ENCODE data around the gene CACNA2D3. TPM values are rescaled to one million over a fixed set of nuclear protein-coding genes. Genes with fewer than 3 reads are reported as not detected.

CACNA2D3 gene
- total RNA-seq, 1 donor from 2014 or later: 0.29 TPM

- no peaks in the 10 kb centered on the region for H3K36me3 Mint-ChIP-seq (ENCODE audit: insufficient read depth)
- no peak overlapping the region for H3K27ac Mint-ChIP-seq
- H3K27me3 Mint-ChIP-seq: peaks cover 15% of the 10 kb centered on the region
- H3K4me3 Mint-ChIP-seq (ENCODE audit: low read depth): no peak overlapping the region
- no peak for DNase-seq (ENCODE audit: low spot score, unreplicated experiment)
- no peaks in the 10 kb centered on the region for H3K9me3 Mint-ChIP-seq (ENCODE audit: low read depth)
- H3K4me1 Mint-ChIP-seq (ENCODE audit: low read depth): no peaks in the 10 kb centered on the region
- no peak for TF ChIP-seq CTCF (IDR thresholded peaks at IDR 0.05; ENCODE audit: unreplicated experiment)
Measured at GRCh38 chr3:54654776-54655175, 532.4 kb downstream of the CACNA2D3 start.

GRCh38 chr3:54659347-54659746, 537.0 kb downstream of the CACNA2D3 start:
- Mint-ChIP-seq H3K4me1 (ENCODE audit: low read depth) (no peaks in the 10 kb centered on the region), H3K9me3 (ENCODE audit: low read depth) (no peaks in the 10 kb centered on the region), H3K36me3 (ENCODE audit: insufficient read depth) (no peaks in the 10 kb centered on the region), H3K27me3 (peaks cover 4% of the 10 kb centered on the region), H3K27ac (no peak overlapping the region), H3K4me3 (ENCODE audit: low read depth) (no peak overlapping the region)
- no peak for TF ChIP-seq CTCF (IDR thresholded peaks at IDR 0.05; ENCODE audit: unreplicated experiment)
- no peak for DNase-seq (ENCODE audit: low spot score, unreplicated experiment)

GRCh38 chr3:54660714-54661132, 538.4 kb downstream of the CACNA2D3 start:
- H3K4me1 Mint-ChIP-seq (ENCODE audit: low read depth): no peaks in the 10 kb centered on the region
- DNase-seq (ENCODE audit: low spot score, unreplicated experiment): no peak
- peaks cover 4% of the 10 kb centered on the region for H3K27me3 Mint-ChIP-seq
- no peaks in the 10 kb centered on the region for H3K9me3 Mint-ChIP-seq (ENCODE audit: low read depth)
- H3K36me3 Mint-ChIP-seq (ENCODE audit: insufficient read depth): no peaks in the 10 kb centered on the region
- no peak overlapping the region for H3K4me3 Mint-ChIP-seq (ENCODE audit: low read depth)
- TF ChIP-seq CTCF (IDR thresholded peaks at IDR 0.05; ENCODE audit: unreplicated experiment): no peak
- no peak overlapping the region for H3K27ac Mint-ChIP-seq

GRCh38 chr3:54661151-54661550, 538.8 kb downstream of the CACNA2D3 start:
- no peak for DNase-seq (ENCODE audit: low spot score, unreplicated experiment)
- Mint-ChIP-seq H3K27ac (no peak overlapping the region), H3K27me3 (peaks cover 4% of the 10 kb centered on the region), H3K4me1 (ENCODE audit: low read depth) (no peaks in the 10 kb centered on the region), H3K36me3 (ENCODE audit: insufficient read depth) (no peaks in the 10 kb centered on the region), H3K9me3 (ENCODE audit: low read depth) (no peaks in the 10 kb centered on the region), H3K4me3 (ENCODE audit: low read depth) (no peak overlapping the region)
- TF ChIP-seq CTCF (IDR thresholded peaks at IDR 0.05; ENCODE audit: unreplicated experiment): no peak

DNA sequence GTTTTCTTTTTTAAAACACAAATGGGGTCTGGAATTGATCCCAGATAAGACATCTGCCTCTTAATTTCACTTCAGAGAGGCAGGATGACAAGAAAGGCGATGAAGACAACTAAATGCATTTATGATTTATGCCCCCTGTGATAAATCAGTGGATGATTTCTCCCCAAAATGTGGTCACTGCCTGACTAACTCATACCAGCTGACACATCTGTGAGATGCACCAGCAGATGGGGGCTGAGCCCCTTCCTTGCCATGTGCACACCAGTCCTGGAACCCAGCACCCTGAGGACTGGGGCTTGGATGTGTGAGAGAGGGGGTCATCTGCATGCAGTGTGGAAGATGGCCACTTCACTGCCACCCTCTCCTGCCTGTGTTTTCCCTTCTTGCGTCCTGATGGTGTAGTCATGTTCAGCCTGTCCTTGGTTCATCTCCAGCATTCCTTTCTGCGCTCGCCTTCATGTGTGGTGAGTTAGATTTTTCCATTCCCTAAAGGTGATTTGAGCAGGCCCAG, 541.2 kb downstream of the CACNA2D3 start:
- peaks cover 8% of the 10 kb centered on the region for H3K27me3 Mint-ChIP-seq
- no peaks in the 10 kb centered on the region for H3K36me3 Mint-ChIP-seq (ENCODE audit: insufficient read depth)
- no peaks in the 10 kb centered on the region for H3K9me3 Mint-ChIP-seq (ENCODE audit: low read depth)
- TF ChIP-seq CTCF (IDR thresholded peaks at IDR 0.05; ENCODE audit: unreplicated experiment): no peak
- no peak overlapping the region for H3K4me3 Mint-ChIP-seq (ENCODE audit: low read depth)
- no peaks in the 10 kb centered on the region for H3K4me1 Mint-ChIP-seq (ENCODE audit: low read depth)
- no peak for DNase-seq (ENCODE audit: low spot score, unreplicated experiment)
- H3K27ac Mint-ChIP-seq: no peak overlapping the region
